ENCODE results near the gene CD40LG.

DNA sequence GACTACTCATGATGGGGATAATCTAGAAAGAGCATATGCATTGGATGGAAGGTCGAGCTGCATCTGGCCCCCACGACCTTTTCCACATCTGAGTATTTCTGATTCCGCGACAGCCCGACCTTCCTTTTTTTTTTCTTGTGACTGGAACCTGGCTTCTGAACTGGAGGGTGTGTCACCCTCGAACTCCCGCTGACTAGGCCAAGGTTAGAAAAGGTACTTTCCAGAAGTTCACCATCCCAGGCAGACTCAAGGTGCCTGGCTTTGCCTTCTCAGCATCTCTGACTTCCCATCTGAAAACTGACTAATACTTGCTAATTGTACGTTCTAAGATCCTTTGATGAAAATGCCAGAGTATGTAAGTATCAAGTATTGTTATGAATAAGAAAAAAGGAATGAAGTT, 49.3 kb upstream of the CD40LG start:
- no peak for TF ChIP-seq POLR2A (IDR thresholded peaks at IDR 0.05; ENCODE audit: low read length)
- no peak for TF ChIP-seq GATA1 (IDR thresholded peaks at IDR 0.05; ENCODE audit: low read depth, low read length)
